Neural crest cell (in vitro differentiated cells): ENCODE results near the gene FAM177B. TPM values are rescaled to one million over a fixed set of nuclear protein-coding genes. Genes with fewer than 3 reads are reported as not detected.

Experiments used
- DNase-seq: peaks from one replicate; pipeline ENCODE4 v3.0.0; 2021; ENCODE audit warnings: low read depth, mixed read lengths, low spot score
- H3K27ac Mint-ChIP-seq: one replicate; pipeline ENCODE4 v1.8.0; 2021; ENCODE audit warnings: mild to moderate bottlenecking, mixed read lengths; ENCODE audit not compliant: unreplicated experiment
- H3K27me3 Mint-ChIP-seq: 2 replicates; pipeline ENCODE4 v1.8.0; 2021; ENCODE audit warnings: low read depth, mild to moderate bottlenecking, mixed read lengths
- H3K36me3 Mint-ChIP-seq: 2 replicates; pipeline ENCODE4 v1.8.0; 2021; ENCODE audit warnings: low read depth, mild to moderate bottlenecking, mixed read lengths
- H3K4me1 Mint-ChIP-seq: 2 replicates; pipeline ENCODE4 v1.8.0; 2021; ENCODE audit warnings: mixed read lengths
- H3K4me3 Mint-ChIP-seq: one replicate; pipeline ENCODE4 v1.8.0; 2021; ENCODE audit warnings: mild to moderate bottlenecking, mixed read lengths
- H3K9me3 Mint-ChIP-seq: 2 replicates; pipeline ENCODE4 v1.8.0; 2021; ENCODE audit warnings: mixed read lengths
- total RNA-seq: library from RNA; stranded (reverse); gene quantifications from 2 replicates; pipeline ENCODE4 v1.2.1, GENCODE V29; 2021
- TF ChIP-seq, protein P1 (sequence below): fragments of 200-600 bp; sonication (generic); conservative IDR thresholded peaks from 2 replicates; pipeline ENCODE4 v1.5.0; 2021; ENCODE audit warnings: antibody characterized with exemption, mild to moderate bottlenecking

FAM177B gene
- total RNA-seq, 1 donor from 2014 or later, result 0.47 TPM

DNA sequence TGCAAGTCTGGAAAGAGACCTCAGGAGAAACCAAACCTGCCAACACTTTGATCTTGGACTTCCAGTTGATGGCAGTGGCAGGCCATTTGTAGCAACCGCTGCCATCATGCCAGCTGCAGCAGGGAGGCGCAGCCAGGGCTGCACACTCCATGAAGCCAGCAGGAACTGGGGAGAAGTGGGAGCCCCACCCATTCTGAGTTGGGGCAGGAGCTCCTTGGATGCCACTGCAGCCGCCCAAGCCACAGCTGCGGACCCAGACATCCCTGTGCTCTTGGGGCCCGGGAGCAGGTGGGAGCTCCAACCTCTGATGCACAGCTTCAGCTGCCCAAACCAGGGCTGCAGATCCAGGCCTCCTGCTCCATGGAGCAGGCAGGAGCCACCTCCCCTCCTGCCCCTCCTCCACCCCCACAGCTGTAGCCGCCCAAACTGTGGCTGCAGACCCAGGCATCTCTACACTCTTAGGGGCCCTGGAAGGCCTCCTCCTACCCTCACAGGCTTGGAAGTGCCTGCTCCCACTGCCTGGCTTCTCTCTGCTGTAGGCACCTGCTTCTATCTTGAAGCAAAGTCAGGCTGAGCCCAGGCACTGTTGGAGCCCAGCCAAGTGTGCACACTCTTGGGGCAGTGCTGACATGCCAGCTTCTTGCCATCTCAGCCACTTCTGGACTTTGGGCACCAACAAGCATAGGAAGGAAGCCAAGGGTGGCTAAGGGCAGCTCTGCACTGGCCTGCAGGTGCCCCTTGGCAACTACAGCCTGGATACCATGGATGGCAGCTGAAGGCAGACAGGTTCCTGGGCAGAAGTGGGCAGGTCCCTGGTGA lies 57.9 kb downstream of the FAM177B start:
- H3K36me3 Mint-ChIP-seq, result no peaks in the 10 kb centered on the region
- no peak overlapping the region for H3K27ac Mint-ChIP-seq
- TF ChIP-seq, protein P1, sequence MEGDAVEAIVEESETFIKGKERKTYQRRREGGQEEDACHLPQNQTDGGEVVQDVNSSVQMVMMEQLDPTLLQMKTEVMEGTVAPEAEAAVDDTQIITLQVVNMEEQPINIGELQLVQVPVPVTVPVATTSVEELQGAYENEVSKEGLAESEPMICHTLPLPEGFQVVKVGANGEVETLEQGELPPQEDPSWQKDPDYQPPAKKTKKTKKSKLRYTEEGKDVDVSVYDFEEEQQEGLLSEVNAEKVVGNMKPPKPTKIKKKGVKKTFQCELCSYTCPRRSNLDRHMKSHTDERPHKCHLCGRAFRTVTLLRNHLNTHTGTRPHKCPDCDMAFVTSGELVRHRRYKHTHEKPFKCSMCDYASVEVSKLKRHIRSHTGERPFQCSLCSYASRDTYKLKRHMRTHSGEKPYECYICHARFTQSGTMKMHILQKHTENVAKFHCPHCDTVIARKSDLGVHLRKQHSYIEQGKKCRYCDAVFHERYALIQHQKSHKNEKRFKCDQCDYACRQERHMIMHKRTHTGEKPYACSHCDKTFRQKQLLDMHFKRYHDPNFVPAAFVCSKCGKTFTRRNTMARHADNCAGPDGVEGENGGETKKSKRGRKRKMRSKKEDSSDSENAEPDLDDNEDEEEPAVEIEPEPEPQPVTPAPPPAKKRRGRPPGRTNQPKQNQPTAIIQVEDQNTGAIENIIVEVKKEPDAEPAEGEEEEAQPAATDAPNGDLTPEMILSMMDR, result no peak
- no peaks in the 10 kb centered on the region for H3K27me3 Mint-ChIP-seq
- DNase-seq, result no peak
- peaks cover 6% of the 10 kb centered on the region for H3K4me1 Mint-ChIP-seq
- H3K4me3 Mint-ChIP-seq, result no peak overlapping the region
- no peaks in the 10 kb centered on the region for H3K9me3 Mint-ChIP-seq

DNA sequence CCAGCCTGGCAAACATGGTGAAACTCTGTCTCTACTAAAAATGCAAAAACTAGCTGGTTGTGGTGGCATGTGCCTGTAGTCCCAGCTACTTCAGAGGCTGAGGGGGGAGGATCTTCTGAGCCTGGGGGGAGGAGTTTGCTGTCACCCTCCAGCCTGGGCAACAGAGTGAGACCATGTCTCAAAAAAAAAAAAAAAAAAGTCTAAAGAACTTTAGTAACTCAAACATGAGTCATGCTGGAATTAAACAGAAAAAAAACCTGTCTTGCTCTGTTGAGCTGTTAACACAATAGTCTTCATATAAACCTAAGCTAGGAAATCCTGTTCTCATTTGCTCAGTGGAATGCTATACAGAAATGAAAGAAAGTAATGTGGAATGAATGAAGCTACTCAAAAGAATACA lies 61.1 kb downstream of the FAM177B start:
- DNase-seq, result no peak
- Mint-ChIP-seq H3K27ac (no peak overlapping the region), H3K36me3 (no peaks in the 10 kb centered on the region), H3K4me1 (peaks cover 6% of the 10 kb centered on the region), H3K4me3 (no peak overlapping the region), H3K27me3 (no peaks in the 10 kb centered on the region), H3K9me3 (no peaks in the 10 kb centered on the region)
- TF ChIP-seq, protein P1, result no peak

DNA sequence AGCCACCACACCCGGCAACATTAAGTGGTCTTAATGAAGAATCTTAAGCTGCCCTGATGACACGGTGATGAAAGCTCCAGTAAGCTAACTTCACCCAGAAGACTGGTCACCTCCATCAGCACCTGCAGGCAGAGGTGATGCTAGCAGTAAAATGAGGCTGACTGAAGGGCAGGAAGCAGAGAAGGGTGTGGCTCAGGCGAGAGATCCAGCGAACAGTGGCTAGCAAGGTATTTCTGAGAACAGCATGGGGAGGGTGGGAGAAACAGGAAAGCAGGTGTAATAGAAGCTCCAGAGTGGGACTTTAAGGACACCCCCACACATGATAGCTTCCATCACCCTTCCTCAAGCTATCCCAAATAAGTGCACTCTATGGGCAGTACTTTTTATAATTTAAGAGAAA lies 62.0 kb downstream of the FAM177B start:
- TF ChIP-seq, protein P1, result no peak
- Mint-ChIP-seq H3K4me1 (peaks cover 10% of the 10 kb centered on the region), H3K4me3 (no peak overlapping the region), H3K27me3 (no peaks in the 10 kb centered on the region), H3K27ac (no peak overlapping the region), H3K36me3 (no peaks in the 10 kb centered on the region), H3K9me3 (no peaks in the 10 kb centered on the region)
- no peak for DNase-seq

Other genes starting within 250 kb of the FAM177B start
- gene HHIPL2, start 189.1 kb upstream of the FAM177B start, total RNA-seq, result 0.23 and 0.42 TPM in 2 replicates
- gene TAF1A, start 147.3 kb upstream of the FAM177B start, total RNA-seq, result 19.7 and 22.7 TPM in 2 replicates
- 56.5 and 57.5 TPM in 2 replicates for gene MIA3, start 119.1 kb upstream of the FAM177B start, total RNA-seq
- gene AIDA, start 24.7 kb upstream of the FAM177B start, total RNA-seq, result 71.6 and 74.5 TPM in 2 replicates
- gene BROX, start 24.6 kb upstream of the FAM177B start, total RNA-seq, result 31.5 and 34.7 TPM in 2 replicates
- gene DISP1, start 77.8 kb downstream of the FAM177B start, total RNA-seq, result 11.8 and 13.6 TPM in 2 replicates